Ovary (tissue), 3 donors: ENCODE measurements around the gene NEDD4L.

Experiments
- CTCF ChIP-seq, 3 donors: fragments of 450-650 bp in 2 of 3; fragments of 200-600 bp in 1 of 3; IDR thresholded peaks; one replicate each; pipeline versions ENCODE4 v1.5.1 to v1.8.0; 2016 to 2022; ENCODE audit warnings: antibody characterized with exemption in 3 of 3, mild to moderate bottlenecking in 1 of 3
- POLR2A ChIP-seq: fragments of 450-650 bp; IDR thresholded peaks from one replicate; pipeline ENCODE4 v1.6.1; 2017; ENCODE audit warnings: antibody characterized with exemption, mild to moderate bottlenecking, moderate library complexity
- donor health status: DM: no; HTN: no; CAD: no.

- TF ChIP-seq POLR2A (no peak), CTCF (IDR thresholded peaks at IDR 0.05) (no peak)
These were observed 88.7 kb downstream of the NEDD4L start for GRCh38 chr18:58132595-58133261.
